Prostate gland (tissue), 2 donors: ENCODE data around the gene SPHK2. TPM values are rescaled to one million over a fixed set of nuclear protein-coding genes. Genes with fewer than 3 reads are reported as not detected.

Experiments
- DNase-seq: peaks from one replicate; pipeline ENCODE4 v3.0.0-alpha.2; 2019; ENCODE audit warnings: low spot score
- H3K27ac ChIP-seq, 2 donors: fragments of 200-600 bp; sonication (generic); 2 replicates each; pipeline ENCODE4 v1.5.1; 2017 to 2019
- H3K27me3 ChIP-seq: fragments of 200-600 bp; sonication (generic); replicated peaks from 2 replicates; pipeline ENCODE4 v1.5.1; 2019; ENCODE audit not compliant: insufficient read depth
- H3K36me3 ChIP-seq, 2 donors: fragments of 200-600 bp; sonication (generic); 1 replicate in 1 of 2; 2 replicates in 1 of 2; pipeline versions ENCODE4 v1.5.1 to v1.8.1; 2017 to 2019
- H3K4me1 ChIP-seq: fragments of 200-600 bp; sonication (generic); replicated peaks from 2 replicates; pipeline ENCODE4 v1.5.1; 2019
- H3K4me3 ChIP-seq, 2 donors: fragments of 200-600 bp; sonication (generic); 2 replicates each; pipeline ENCODE4 v1.5.1; 2017 to 2019
- H3K9me3 ChIP-seq: fragments of 200-600 bp; sonication (generic); 2 replicates; pipeline ENCODE4 v1.5.1; 2017
- CTCF ChIP-seq, 4 experiments: fragments of 200-600 bp in 2 of 4; fragments of 450-650 bp in 2 of 4; sonication (generic) in 2 of 4; IDR thresholded peaks; 1 replicate in 3 of 4; 2 replicates in 1 of 4; pipeline ENCODE4 v1.5.1; 2016 to 2019; ENCODE audit warnings: antibody characterized with exemption in 4 of 4, mild to moderate bottlenecking in 2 of 4, moderate library complexity in 2 of 4
- POLR2A ChIP-seq: fragments of 450-650 bp; IDR thresholded peaks from one replicate; pipeline ENCODE4 v1.6.1; 2016; ENCODE audit warnings: antibody characterized with exemption, mild to moderate bottlenecking
- POLR2AphosphoS5 ChIP-seq: sonication (generic); formaldehyde crosslinking; IDR thresholded peaks from one replicate; pipeline ENCODE4 v1.6.1; 2017; ENCODE audit warnings: antibody characterized with exemption
- WGBS: methylation state at CpG from one replicate; pipeline ENCODE4 v1.1.5; 2018; 5-methylcytosine and 5-hydroxymethylcytosine counted together
- intact Hi-C: fragments of 100-400 bp; cut with DNase I; formaldehyde crosslinking; loops from one replicate; pipeline ENCODE4 v1.14.2; 2022
- total RNA-seq, 2 donors: library from RNA; depleted of rRNA; stranded (reverse); fragments of >200 nt; gene quantifications; one replicate each; pipeline ENCODE4 v1.1.0, GENCODE V29; 2016

Gene SPHK2
- total RNA-seq, 2 donors from 2014 or later: 24.8 to 25.4 TPM

- DNase-seq: no peak
- no peak overlapping the region for H3K4me3 ChIP-seq
- no peaks in the 10 kb centered on the region for H3K27me3 ChIP-seq
- no peaks in the 10 kb centered on the region for H3K36me3 ChIP-seq
- no peaks in the 10 kb centered on the region for H3K4me1 ChIP-seq
- no peaks in the 10 kb centered on the region for H3K9me3 ChIP-seq
- WGBS: 88% methylated on average over 7 of the region's 7 CpGs
- TF ChIP-seq CTCF (IDR thresholded peaks at IDR 0.05): no peak
- TF ChIP-seq POLR2A: no peak
- no peak for TF ChIP-seq POLR2AphosphoS5
- intact Hi-C loops: no loop called here
- H3K27ac ChIP-seq: no peak overlapping the region
Measured at GRCh38 chr19:48607359-48607755, 11.9 kb upstream of the SPHK2 start.

GRCh38 chr19:48608798-48609263, 10.5 kb upstream of the SPHK2 start:
- no peaks in the 10 kb centered on the region for H3K36me3 ChIP-seq
- intact Hi-C loops: no loop called here
- DNase-seq: no peak

GRCh38 chr19:48609571-48610108, 9.7 kb upstream of the SPHK2 start:
- H3K9me3 ChIP-seq: no peaks in the 10 kb centered on the region
- TF ChIP-seq POLR2AphosphoS5: no peak
- TF ChIP-seq CTCF (IDR thresholded peaks at IDR 0.05): no peak
- no peak for TF ChIP-seq POLR2A
- H3K36me3 ChIP-seq: no peaks in the 10 kb centered on the region
- 91% methylated on average over 17 of the region's 20 CpGs for WGBS
- no peak for DNase-seq
- intact Hi-C loops: no loop called here
- H3K27me3 ChIP-seq: no peaks in the 10 kb centered on the region
- no peak overlapping the region for H3K27ac ChIP-seq
- no peaks in the 10 kb centered on the region for H3K4me1 ChIP-seq
- no peak overlapping the region for H3K4me3 ChIP-seq

More at GRCh38 chr19:48608798-48609263, 10.5 kb upstream of the SPHK2 start:
- H3K27ac ChIP-seq: no peak overlapping the region
- no peaks in the 10 kb centered on the region for H3K9me3 ChIP-seq
- H3K4me3 ChIP-seq: no peak overlapping the region
- no peaks in the 10 kb centered on the region for H3K27me3 ChIP-seq
- no peaks in the 10 kb centered on the region for H3K4me1 ChIP-seq
- peak in 2 of 4 experiments; percentile 38 to 43 for TF ChIP-seq CTCF (IDR thresholded peaks at IDR 0.05)
- no peak for TF ChIP-seq POLR2A
- TF ChIP-seq POLR2AphosphoS5: no peak
- WGBS: 20% methylated on average over 9 of the region's 9 CpGs

- WGBS: 93% methylated on average over 14 of the region's 14 CpGs
- no peaks in the 10 kb centered on the region for H3K27me3 ChIP-seq
- intact Hi-C loops: no loop called here
- peaks cover 18% of the 10 kb centered on the region for H3K4me1 ChIP-seq
- DNase-seq: no peak
- no peak overlapping the region for H3K27ac ChIP-seq
- H3K4me3 ChIP-seq: no peak overlapping the region
- TF ChIP-seq POLR2A (no peak), POLR2AphosphoS5 (no peak), CTCF (IDR thresholded peaks at IDR 0.05) (no peak)
- peaks cover 16 to 18% of the 10 kb centered on the region in 2 donors for H3K36me3 ChIP-seq
- no peaks in the 10 kb centered on the region for H3K9me3 ChIP-seq
Measured at GRCh38 chr19:48611872-48612271, 7.4 kb upstream of the SPHK2 start.
